HCT116 (cell line): Measurements from ENCODE around the gene GARNL3. TPM values are rescaled to one million over a fixed set of nuclear protein-coding genes. Genes with fewer than 3 reads are reported as not detected.

Experiments
- ATAC-seq: fragments of 200-7000 bp; cut with Tn5 transposase; 2 replicates; pipeline ENCODE4 v1.9.1; 2020; ENCODE audit warnings: mild to moderate bottlenecking, moderate library complexity
- BruUV-seq: library from RNA; stranded (reverse); fragments of 400-500 nt; replicated peaks from 2 replicates; lab custom pipeline; 2021; lab: Mats Ljungman, UMichigan
- CTCF ChIA-PET: fragments of 300-600 bp; sonication (Branson Sonifier 250); formaldehyde crosslinking; loops from one replicate; lab custom pipeline; 2021; ENCODE audit warnings: antibody characterized with exemption; lab: Charles Lee
- POLR2A ChIA-PET: fragments of 300-600, 350-600 bp; sonication (Branson Sonifier 250); formaldehyde crosslinking; loops from one replicate; lab custom pipeline; 2021; ENCODE audit warnings: antibody characterized with exemption; lab: Charles Lee
- RAD21 ChIA-PET, 2 experiments: fragments of 300-600 bp; sonication (Branson Sonifier 250); formaldehyde crosslinking; loops; one replicate each; lab custom pipeline; 2023; ENCODE audit warnings: low total read pairs in 2 of 2; ENCODE audit not compliant: uncharacterized antibody in 2 of 2, unreplicated experiment in 2 of 2, low non-redundant PET in 1 of 2; lab: Charles Lee
- DNase-seq: peaks from one replicate; pipeline ENCODE4 v3.0.0-alpha.2; 2010; ENCODE audit warnings: low read depth, low spot score
- H2AFZ ChIP-seq: fragments of 200-600 bp; shearing (Covaris generic), sonication (generic); 2 replicates; pipeline ENCODE4 v1.6.1; 2017; ENCODE audit warnings: low read depth, mixed run types, mixed read lengths, antibody characterized with exemption, low read length; ENCODE audit not compliant: poor library complexity, severe bottlenecking
- H3K27ac ChIP-seq: 2 replicates; pipeline ENCODE4 v1.5.1; 2012; ENCODE audit warnings: low read depth, low read length
- H3K27me3 ChIP-seq: fragments of 200-600 bp; sonication (generic); 2 replicates; pipeline ENCODE4 v1.6.1; 2016; ENCODE audit warnings: mixed run types, low read length, mixed read lengths; ENCODE audit not compliant: insufficient read depth
- H3K36me3 ChIP-seq, 2 experiments: fragments of 200-500 bp in 1 of 2; fragments of 200-600 bp in 1 of 2; sonication (Bioruptor generic) in 1 of 2; sonication (generic) in 1 of 2; 2 replicates each; pipeline versions ENCODE4 v1.5.1 to v1.6.1; 2014 to 2016; ENCODE audit warnings: low read length in 2 of 2, inconsistent platforms in 1 of 2, mixed read lengths in 1 of 2, mixed run types in 1 of 2; ENCODE audit not compliant: insufficient read depth in 2 of 2, control insufficient read depth in 1 of 2
- H3K4me1 ChIP-seq, 2 experiments: fragments of 200-600 bp in 1 of 2; sonication (generic) in 1 of 2; 2 replicates each; pipeline versions ENCODE4 v1.5.1 to v1.6.1; 2012 to 2017; ENCODE audit warnings: low read length in 2 of 2, inconsistent platforms in 1 of 2, mild to moderate bottlenecking in 1 of 2, mixed read lengths in 1 of 2, mixed run types in 1 of 2, moderate library complexity in 1 of 2; ENCODE audit not compliant: insufficient read depth in 2 of 2, control insufficient read depth in 1 of 2
- H3K4me2 ChIP-seq: fragments of 200-600 bp; sonication (generic); 2 replicates; pipeline ENCODE4 v1.6.1; 2017; ENCODE audit warnings: mixed run types, low read length, mixed read lengths
- H3K4me3 ChIP-seq, 2 experiments: fragments of 200-600 bp in 1 of 2; sonication (generic) in 1 of 2; replicated peaks in 1 of 2; 2 replicates each; pipeline ENCODE4 v1.5.1; 2011 to 2016; ENCODE audit warnings: low read length in 2 of 2, control low read depth in 1 of 2, low read depth in 1 of 2, mild to moderate bottlenecking in 1 of 2, mixed read lengths in 1 of 2, mixed run types in 1 of 2
- H3K79me2 ChIP-seq: fragments of 200-600 bp; sonication (generic); 2 replicates; pipeline ENCODE4 v1.6.1; 2017; ENCODE audit warnings: mild to moderate bottlenecking, mixed run types, low read length, moderate library complexity, mixed read lengths; ENCODE audit not compliant: insufficient read depth
- H3K9ac ChIP-seq: fragments of 200-600 bp; sonication (generic); 2 replicates; pipeline ENCODE4 v1.6.1; 2016; ENCODE audit warnings: low read length, mixed read lengths
- H3K9me2 ChIP-seq: fragments of 200-600 bp; sonication (generic), shearing (Covaris generic); 2 replicates; pipeline ENCODE4 v1.6.1; 2017; ENCODE audit warnings: mixed run types, mild to moderate bottlenecking, moderate library complexity; ENCODE audit not compliant: insufficient read depth
- H3K9me3 ChIP-seq, 2 experiments: fragments of 200-500 bp in 1 of 2; fragments of 200-600 bp in 1 of 2; sonication (Bioruptor generic) in 1 of 2; sonication (generic) in 1 of 2; 2 replicates each; pipeline ENCODE4 v1.6.1; 2014 to 2017; ENCODE audit warnings: low read length in 2 of 2, mixed read lengths in 2 of 2, inconsistent platforms in 1 of 2, low read depth in 1 of 2, mild to moderate bottlenecking in 1 of 2, mixed run types in 1 of 2, moderate library complexity in 1 of 2; ENCODE audit not compliant: control insufficient read depth in 1 of 2, insufficient read depth in 1 of 2
- H4K20me1 ChIP-seq: fragments of 200-600 bp; sonication (generic), shearing (Covaris generic); 2 replicates; pipeline ENCODE4 v1.6.1; 2017; ENCODE audit warnings: mixed run types, mild to moderate bottlenecking, moderate library complexity; ENCODE audit not compliant: insufficient read depth
- CEBPB ChIP-seq: IDR thresholded peaks from 2 replicates; pipeline ENCODE4 v1.6.1; 2012; ENCODE audit warnings: low read depth
- EGR1 ChIP-seq: IDR thresholded peaks from 2 replicates; pipeline ENCODE4 v1.6.1; 2012; ENCODE audit warnings: low read depth
- EZH2phosphoT487 ChIP-seq: fragments of 200-600 bp; IDR thresholded peaks from 2 replicates; pipeline ENCODE4 v1.6.1; 2018; ENCODE audit warnings: antibody characterized with exemption, borderline replicate concordance
- POLR2A ChIP-seq: IDR thresholded peaks from 2 replicates; pipeline ENCODE4 v1.7.0; 2011; ENCODE audit warnings: borderline replicate concordance; ENCODE audit not compliant: insufficient read depth, insufficient read length; ENCODE audit errors: extremely low read depth
- SRF ChIP-seq: IDR thresholded peaks from 2 replicates; pipeline ENCODE4 v1.6.1; 2012; ENCODE audit warnings: low read depth
- TCF7L2 ChIP-seq: IDR thresholded peaks from 2 replicates; pipeline ENCODE4 v1.7.0; 2011; ENCODE audit warnings: borderline replicate concordance, inconsistent platforms; ENCODE audit not compliant: insufficient read depth, insufficient read length; ENCODE audit errors: extremely low read depth
- ZFX ChIP-seq: fragments of 450-650 bp; IDR thresholded peaks from 2 replicates; pipeline ENCODE4 v1.6.1; 2017
- intact Hi-C: fragments of 100-400 bp; cut with micrococcal nuclease; formaldehyde crosslinking; loops from 2 replicates; pipeline ENCODE4 v1.10.0; 2022
- total RNA-seq: library from RNA; stranded (reverse); gene quantifications from one replicate; pipeline ENCODE4 v1.2.1, GENCODE V29; 2021; ENCODE audit not compliant: unreplicated experiment
- TF ChIP-seq, protein P1 (sequence below): IDR thresholded peaks from 2 replicates; pipeline ENCODE4 v1.6.1; 2011; ENCODE audit warnings: mild to moderate bottlenecking, low read length, moderate library complexity; ENCODE audit not compliant: insufficient replicate concordance; ENCODE audit errors: extremely low read depth

Gene GARNL3
- total RNA-seq, 1 experiment from 2014 or later: 8.8 TPM

DNA sequence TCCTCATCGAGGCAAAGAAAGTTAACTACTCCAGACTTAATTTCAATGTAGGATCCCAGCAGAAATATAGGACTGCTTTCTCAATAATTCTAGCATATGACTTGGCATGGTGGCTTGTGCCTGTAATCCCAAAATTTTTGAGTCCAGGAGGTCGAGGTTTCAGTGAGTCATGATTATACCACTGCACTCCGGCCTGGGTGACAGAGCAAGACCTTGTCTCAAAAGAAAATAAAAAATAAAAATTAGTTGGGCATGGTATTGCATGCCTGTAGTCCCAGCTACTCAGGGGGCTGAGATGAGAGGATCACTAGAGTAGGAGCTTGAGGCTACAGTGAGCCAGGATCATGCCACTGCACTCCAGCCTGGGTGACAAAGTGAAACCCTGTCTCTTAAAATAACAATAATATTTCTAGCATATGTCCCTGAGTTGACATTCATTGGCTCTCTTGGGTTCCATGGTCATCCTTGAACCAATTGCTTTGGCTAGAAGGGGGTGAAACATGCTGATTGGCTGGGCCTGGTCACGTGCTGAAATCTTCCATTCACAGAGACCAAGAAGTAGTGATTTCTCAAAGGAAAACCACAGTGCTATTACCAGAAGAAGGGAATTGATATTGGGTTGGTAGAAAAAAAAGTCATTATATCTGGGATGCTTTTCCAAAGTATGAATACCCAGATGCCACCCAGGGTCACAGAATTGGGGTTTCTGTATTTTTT, 31.6 kb upstream of the GARNL3 start:
- H3K4me2 ChIP-seq: no peak overlapping the region
- no peak overlapping the region for H3K4me3 ChIP-seq
- H3K9ac ChIP-seq: no peak overlapping the region
- no peak for TF ChIP-seq CEBPB
- TF ChIP-seq, all 23 proteins: peak for 0
- Histone ChIP-seq H3K27me3 (no peaks in the 10 kb centered on the region), H3K4me1 (no peaks in the 10 kb centered on the region), H3K79me2 (no peaks in the 10 kb centered on the region), H3K9me3 (no peaks in the 10 kb centered on the region), H3K9me2 (no peaks in the 10 kb centered on the region), H2AFZ (no peak overlapping the region), H4K20me1 (no peaks in the 10 kb centered on the region), H3K36me3 (no peaks in the 10 kb centered on the region), H3K27ac (no peak overlapping the region)
- no peak for ATAC-seq
- ChIA-PET POLR2A (no interaction called here), RAD21 (no interaction called here), CTCF (no interaction called here)
- no TSS peak for BruUV-seq
- intact Hi-C loops: no loop called here
- no peak for DNase-seq

DNA sequence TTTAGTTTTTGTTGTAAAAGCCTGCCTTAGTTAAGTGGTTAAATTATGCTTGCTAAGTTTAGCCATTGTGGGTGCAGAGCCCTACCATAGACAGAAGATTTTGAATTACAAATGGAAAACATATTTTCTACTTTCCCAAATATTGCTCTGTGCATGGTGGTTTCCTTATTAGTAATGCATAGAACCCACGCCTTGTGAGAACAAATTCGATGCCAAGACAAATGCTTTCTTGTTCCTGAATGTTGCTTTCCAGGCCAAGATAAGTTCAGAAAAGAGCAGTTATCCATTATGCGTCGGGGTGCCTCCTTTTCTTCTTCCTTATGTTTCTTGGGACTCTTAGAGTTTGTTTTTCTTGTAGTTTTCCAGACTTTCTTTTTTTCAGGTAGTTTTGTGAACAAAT, 31.0 kb upstream of the GARNL3 start:
- ATAC-seq: no peak
- no peaks in the 10 kb centered on the region for H4K20me1 ChIP-seq
- intact Hi-C loops: no loop called here
- H3K36me3 ChIP-seq: no peaks in the 10 kb centered on the region
- H3K9ac ChIP-seq: no peak overlapping the region
- CTCF ChIA-PET: no interaction called here
- H3K27ac ChIP-seq: no peak overlapping the region
- no peak overlapping the region for H3K4me2 ChIP-seq
- no peaks in the 10 kb centered on the region for H3K79me2 ChIP-seq
- no TSS peak for BruUV-seq
- no peak for DNase-seq
- POLR2A ChIA-PET: no interaction called here
- no peaks in the 10 kb centered on the region for H3K27me3 ChIP-seq
- no peaks in the 10 kb centered on the region for H3K9me2 ChIP-seq
- no peak overlapping the region for H2AFZ ChIP-seq
- TF ChIP-seq ZFX: no peak
- TF ChIP-seq SRF: no peak
- no peak for TF ChIP-seq TCF7L2
- no peak for TF ChIP-seq EGR1
- TF ChIP-seq EZH2phosphoT487: no peak
- TF ChIP-seq, protein P1, sequence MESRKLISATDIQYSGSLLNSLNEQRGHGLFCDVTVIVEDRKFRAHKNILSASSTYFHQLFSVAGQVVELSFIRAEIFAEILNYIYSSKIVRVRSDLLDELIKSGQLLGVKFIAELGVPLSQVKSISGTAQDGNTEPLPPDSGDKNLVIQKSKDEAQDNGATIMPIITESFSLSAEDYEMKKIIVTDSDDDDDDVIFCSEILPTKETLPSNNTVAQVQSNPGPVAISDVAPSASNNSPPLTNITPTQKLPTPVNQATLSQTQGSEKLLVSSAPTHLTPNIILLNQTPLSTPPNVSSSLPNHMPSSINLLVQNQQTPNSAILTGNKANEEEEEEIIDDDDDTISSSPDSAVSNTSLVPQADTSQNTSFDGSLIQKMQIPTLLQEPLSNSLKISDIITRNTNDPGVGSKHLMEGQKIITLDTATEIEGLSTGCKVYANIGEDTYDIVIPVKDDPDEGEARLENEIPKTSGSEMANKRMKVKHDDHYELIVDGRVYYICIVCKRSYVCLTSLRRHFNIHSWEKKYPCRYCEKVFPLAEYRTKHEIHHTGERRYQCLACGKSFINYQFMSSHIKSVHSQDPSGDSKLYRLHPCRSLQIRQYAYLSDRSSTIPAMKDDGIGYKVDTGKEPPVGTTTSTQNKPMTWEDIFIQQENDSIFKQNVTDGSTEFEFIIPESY: no peak
- no peak for TF ChIP-seq POLR2A
- RAD21 ChIA-PET: no interaction called here
- H3K4me1 ChIP-seq: no peaks in the 10 kb centered on the region
- H3K9me3 ChIP-seq: no peaks in the 10 kb centered on the region
- no peak overlapping the region for H3K4me3 ChIP-seq
